NCI-H1436 (cell line): ENCODE data around the gene SORBS1.

ENCODE experiments used
- DNase-seq: peaks from one replicate; lab custom pipeline; 2025; lab: John Stamatoyannopoulos, UW

SORBS1 gene

DNA sequence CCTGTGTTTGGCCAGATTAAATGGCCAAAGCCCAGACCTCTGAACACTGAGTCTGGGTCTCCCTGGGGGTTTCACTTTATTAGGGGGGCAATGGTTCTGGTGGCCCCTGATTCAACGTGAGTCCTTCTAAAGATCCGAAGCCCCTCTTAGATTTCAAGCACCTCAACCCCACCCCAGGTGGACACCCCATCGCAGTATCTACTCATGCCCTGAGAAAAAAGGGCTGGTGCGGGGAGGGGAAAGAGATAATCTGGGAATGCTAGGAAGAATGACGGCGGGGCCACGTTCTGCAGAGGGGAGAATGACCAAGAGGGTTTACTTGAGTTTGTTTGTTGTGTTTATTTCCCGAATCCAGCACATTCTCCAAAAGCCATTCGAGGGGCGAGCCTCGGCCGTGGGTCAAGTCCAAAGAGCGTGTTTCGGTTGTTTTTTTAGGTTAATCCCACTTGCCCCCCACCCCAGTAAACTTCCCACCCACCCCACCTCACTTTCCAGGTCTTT lies 271.2 kb downstream of the SORBS1 start:
- DNase-seq = no peak

DNA sequence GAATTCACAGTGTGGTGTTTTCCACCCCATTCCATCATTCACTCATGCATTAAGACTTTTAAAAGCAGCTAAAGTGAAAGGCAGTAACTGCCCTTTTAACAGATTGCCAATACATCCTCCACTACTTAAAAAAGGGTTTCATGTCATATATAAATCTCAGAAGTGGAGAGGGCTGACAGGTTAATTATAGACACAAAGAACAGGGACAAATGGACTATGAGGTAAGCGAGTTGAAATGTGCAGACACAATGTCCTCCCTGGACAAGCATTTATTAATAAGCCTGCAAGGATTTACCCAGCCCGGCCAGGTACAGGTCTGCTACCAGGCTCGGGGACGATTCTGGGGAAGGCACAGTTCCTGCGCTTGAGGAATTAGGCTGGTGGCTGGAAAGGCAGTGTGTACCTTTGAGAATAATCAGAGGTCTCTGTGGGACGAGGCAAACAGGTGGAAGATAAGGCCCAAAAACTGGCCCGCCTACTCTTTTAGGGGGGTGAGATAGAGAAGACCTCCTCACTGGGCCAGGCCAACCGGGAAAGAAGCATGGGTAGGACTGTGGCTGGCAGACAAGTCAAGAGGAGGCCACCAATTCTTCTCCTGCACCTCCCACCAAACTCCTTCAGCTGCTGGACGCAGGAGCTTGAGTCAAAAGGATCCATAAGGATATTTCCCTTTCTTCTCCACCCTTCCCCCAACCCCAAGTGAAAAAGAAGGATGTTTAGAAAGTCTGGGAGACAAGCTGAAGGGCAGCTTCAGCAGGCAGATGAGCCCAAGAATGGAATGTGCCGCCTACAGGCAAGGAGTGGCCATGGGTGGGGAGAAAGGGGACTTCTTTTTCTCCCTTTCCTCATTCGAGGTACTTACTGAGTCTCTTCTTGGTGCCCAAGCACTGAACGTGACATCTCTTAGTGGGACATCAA lies 271.9 kb downstream of the SORBS1 start:
- DNase-seq = no peak

DNA sequence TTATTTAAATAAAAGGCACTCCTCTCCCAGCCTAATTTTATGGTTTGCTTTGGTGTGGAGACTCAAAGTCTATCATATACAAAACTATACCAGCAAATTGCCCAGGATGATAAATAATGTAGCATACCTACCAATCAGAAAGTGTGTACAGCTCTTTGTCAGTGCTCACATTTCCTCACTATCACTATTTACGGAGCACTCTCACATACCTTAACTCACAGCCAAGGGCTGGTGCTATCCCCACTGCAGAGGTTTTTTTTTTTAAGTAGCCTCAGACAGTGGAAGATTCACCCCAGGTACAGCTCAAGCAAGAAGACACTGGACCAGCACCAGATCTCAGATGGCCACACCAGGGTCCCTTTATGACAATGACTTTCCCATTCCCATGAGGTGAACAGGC lies 272.9 kb downstream of the SORBS1 start:
- DNase-seq = no peak

DNA sequence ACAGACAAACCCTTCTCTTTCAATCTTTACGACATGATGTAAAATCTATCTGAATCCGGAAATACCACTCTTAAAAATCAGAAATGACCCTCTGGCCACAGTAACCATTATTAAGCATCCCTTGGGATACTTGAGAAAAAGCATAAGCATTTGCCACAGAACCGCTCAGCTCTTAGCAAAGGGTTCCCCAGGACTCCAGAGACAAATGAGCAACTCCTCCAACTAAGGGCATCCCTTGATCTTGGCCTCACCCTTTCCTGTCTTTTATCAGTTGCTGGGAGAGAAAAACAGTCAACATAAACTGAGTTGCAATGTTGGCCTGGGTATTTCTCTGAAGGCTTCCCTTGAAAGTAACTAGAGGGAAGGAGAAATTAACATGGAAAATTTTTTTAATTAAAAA lies 273.9 kb downstream of the SORBS1 start:
- no peak for DNase-seq

DNA sequence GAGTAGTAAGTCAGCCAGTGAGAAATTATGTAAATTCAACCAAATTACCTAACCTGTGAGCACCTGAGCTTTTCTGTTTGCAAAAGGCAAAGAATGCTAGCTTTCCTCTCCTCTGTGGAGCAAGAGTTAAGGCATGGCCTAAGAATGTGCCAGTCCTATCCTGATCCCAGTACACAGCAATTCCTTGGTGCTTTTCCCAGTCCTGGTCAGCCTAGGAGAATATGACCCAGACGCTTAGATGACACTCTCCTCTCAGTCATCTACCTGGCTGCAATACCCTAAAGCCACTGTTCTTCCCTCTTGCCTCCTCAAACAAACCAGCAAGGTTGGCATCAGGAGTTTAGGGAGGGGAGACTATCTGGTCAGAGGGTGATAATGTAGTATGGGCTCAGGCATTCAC lies 274.5 kb downstream of the SORBS1 start:
- DNase-seq = no peak

DNA sequence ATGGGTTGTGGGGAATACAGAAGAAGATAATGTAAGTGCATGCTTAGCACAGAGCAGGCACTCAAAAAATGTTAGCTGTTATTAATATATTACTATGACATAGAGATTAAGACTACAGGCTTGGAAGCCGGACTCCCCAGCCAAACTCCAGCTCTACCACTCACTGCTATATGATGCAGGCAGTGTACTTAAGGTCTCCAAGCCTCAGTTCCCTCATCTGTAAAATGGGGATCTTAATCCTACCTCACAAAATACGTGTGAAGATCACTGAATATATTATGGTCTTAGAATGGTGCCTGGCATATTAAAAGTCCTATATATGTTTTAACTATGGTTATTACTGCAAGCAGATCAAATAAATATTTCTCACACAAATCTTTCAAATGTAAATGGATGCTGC lies 275.6 kb downstream of the SORBS1 start:
- no peak for DNase-seq

DNA sequence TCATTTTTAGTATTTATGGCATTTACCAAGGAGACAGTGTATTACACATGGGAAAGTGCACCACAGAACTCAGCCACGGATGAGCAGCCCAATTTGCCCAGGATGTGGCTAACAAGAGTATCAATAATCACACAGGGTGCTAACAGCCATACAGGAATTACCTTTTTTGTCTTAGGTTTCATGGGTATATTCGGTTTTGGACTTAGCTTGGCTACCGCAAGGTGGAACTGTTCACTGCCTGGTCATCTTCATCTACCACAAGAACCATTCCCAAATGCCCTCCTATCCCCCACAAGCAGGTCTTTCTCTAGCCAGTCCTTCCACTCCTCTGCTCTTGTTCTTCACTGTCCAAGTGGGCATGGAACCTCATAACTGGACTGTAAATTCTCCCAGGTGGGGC lies 276.4 kb downstream of the SORBS1 start:
- DNase-seq = no peak

DNA sequence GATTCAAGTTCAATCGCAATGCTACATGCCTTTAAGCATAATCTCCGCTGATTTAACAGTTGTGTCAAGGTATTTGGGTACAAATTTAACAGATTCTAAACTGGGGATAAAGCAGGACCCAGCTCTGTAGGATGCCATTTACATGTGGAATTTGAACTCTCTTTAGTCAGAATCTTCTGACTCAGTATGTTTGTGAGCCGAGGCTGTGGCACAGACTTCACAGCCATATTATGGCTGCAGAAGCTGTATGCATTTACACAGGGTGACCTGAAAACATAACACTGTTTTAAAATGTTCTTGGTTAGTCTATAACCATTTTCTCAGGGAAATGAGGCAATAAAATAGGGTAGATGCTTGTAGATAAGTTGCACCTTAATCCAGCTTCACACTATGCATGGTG lies 279.1 kb downstream of the SORBS1 start:
- no peak for DNase-seq

DNA sequence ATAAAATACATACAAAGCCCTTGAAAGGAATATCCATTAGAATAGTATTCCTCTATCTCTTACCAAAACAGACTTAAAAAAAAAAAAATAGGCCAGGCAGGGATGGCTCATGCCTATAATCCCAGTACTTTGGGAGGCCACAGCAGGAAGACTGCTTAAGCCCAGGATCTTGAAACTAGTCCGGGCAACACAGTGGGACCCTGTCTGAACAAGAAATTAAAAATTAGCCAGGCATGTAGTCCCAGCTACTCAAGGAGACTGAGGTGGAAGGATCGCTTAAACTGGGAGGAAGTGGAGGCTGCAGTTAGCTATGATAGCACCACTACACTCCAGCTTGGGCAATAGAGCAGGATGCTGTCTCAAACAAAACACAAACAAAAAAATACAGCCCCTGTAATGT lies 280.0 kb downstream of the SORBS1 start:
- no peak for DNase-seq

DNA sequence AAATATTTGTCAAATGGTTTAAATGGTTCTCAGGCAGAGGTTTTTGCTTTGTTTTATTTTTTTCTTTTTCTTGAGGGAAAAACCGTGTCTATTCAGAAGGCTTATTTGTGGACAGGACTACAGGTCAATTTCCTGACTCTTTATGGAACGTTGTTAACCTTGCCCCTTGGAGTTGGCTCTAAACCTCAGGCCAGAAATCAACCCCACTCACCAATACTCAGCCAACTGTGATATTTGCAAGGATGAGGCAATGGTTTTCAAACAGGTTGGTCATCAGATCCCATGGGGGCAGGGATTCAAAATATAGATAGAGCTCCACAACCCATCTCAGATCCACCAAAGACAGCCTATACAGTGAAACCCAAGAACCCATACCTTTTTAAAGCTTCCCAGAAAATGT lies 280.5 kb downstream of the SORBS1 start:
- no peak for DNase-seq

DNA sequence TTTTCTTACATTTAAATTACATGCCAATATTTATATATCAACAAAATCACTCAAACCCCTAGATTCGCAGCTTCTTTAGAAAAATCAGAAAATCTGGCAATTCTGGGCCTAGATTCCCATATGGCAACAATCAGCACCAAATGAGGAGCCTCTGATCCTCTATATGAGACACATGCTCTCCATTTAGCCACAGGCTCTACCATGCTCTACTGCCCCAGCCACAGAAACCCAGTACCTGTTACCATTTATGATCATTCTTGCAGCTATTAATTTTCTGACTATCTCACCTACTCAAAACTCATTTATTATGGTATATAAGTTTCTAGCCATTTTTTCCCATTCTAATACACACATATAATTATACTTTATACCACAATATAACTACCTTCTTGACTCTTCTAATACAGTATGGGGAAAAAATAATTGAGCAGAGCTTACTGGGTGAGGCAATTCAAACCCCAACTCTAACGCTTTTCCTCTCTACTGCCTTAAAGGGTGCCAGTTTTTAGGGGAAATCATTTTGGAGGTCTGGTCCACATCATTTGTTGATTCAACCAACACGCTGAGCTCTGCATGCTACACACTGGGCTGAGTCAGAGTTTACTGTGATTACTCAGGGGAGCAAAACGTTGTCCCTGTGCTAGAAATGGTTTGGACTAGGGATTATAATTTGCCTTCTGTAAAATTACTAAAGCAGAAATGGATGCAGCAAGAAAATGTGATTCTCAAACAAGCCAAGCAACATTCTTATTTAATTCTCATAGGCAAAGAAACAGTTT lies 281.9 kb downstream of the SORBS1 start:
- DNase-seq = no peak

DNA sequence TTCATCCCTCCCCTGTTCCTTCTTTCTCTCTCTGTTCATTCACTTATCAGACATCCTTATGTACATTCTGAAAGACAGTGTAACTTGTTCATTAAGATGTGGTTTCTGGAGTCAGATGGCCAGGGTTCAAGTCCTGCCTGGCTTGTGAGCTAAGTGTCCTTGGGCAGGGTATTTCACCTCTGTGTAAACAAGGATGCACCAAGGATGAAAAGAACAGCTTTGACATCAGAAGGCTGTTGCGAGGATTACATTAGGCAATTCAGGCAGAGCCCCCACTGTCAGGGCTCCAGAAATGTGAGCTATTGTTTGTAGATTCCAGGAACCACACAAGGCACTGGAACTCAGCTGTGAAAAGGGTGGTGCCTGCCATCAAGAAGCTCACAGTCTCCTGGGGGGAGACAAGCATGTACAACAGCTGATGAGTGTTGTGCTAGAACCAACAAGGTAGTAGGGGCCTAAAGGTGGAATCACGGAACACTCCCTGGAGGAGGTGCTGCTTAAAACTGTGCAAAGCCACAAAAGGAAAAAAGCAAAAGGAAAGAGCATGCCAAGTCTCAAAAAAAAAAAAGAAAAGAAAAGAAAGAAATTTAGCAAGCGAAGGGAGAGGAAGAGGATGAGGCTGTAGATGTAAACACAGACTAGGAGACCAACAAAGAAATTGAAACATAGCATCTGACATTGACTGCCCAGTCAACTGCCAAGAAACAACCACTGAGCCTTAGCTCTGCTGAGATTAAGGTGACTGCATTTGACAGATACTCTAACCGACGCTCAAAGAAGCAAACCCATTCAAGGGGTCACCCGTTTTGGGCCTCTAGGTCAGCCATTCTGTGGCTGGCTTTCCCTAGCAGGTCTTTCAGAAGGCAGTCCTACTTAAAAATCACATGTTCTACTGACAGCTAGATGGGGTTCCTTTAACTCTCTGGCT lies 282.8 kb downstream of the SORBS1 start:
- no peak for DNase-seq

DNA sequence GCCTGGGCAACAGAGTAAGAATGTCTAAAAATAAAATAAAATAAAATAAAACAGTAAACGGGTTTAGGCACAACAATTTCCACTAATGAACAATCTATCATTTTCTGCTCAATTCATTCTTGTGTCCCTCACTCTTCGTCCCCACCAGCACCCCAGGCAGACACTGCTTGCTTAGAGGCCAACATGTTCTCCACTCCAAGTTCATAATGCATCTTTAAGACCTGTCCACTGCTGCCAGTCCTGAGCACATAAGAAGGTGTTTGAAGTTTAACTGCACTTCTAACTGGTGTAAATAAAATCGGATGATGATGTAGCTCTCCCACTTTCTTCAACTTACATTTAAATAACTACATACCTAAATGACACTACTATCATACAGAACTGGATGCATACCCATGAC lies 283.6 kb downstream of the SORBS1 start:
- DNase-seq = no peak

DNA sequence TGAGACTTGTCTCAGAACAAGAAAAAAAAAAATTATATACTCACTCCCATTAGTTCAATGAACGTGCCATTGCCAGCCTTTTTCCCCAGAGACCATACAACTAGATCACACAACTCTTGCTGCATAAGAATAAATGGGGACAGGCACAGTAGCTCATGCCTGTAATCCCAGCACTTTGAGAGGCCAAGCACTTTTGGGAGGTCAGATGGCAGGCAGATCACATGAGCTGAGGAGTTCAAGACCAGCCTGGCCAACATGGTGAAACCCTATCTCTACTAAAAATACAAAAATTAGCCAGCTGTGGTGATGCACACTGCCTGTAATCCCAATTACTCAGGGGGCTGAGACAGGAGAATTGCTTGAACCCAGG lies 284.0 kb downstream of the SORBS1 start:
- DNase-seq = no peak

DNA sequence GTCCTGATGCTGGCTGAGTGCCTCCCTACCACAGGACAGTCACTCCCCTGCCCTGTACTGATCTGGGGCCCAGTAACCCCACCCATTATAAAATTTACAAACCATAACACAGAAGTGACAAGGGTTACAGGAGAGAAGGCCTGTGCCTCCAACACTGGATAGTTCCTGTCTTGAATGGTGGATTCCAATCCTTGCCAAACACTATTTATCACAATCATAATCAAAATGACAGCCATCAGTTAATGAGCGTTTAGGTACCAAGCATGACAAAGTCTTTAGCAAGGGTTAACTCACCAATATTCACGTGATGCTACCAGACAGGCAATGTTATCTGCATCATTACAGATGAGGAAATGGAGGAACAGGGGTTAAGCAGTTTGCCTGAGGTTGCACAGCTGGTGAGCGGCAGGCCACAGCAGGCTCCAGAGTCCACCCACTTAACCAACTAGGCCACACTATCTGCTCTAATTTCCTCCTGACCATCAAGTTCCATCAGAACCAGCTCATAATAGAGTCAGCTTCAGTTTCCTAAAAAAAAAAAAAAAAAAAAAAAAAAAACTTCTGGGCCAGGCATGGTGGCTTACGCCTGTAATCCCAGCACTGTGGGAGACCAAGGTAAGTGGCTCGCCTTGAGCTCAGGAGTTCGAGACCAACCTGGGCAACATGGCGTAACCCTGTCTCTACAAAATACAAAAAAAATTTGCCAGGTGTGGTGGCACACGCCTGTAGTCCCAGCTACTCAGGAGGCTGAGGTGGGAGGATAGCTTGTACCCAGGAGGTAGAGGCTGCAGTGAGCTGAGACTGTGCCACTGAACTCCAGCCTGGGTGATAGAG lies 284.6 kb downstream of the SORBS1 start:
- DNase-seq = no peak

DNA sequence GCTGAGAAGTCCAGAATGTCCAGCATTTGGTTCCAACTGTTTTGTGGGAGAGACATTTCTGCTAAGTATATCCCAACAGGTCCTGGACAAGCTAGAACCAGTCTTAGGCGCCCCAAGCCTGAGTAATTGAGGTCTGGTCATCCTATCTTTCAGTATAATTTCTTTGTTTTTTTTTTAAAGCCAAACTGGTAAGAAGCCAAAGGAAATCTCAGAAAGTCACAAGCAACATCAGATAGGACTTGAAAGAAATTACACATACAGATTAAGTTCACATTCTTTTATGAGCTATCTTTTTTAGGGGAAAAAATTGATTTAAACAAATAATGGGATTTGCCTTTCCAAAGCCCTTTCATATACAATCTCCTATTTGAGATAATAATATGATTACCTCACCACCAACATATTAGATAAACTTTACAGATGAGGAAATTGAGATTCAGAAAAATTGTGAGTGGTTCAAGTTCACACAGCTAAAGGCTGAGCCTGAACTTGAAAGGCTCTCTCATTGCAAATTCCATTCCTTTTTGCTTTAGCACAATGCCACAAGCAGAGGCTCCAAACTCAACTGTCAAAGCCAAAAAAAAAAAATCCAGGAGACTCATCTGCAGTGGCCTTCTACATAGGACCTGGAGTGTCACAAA lies 285.3 kb downstream of the SORBS1 start:
- DNase-seq = no peak

DNA sequence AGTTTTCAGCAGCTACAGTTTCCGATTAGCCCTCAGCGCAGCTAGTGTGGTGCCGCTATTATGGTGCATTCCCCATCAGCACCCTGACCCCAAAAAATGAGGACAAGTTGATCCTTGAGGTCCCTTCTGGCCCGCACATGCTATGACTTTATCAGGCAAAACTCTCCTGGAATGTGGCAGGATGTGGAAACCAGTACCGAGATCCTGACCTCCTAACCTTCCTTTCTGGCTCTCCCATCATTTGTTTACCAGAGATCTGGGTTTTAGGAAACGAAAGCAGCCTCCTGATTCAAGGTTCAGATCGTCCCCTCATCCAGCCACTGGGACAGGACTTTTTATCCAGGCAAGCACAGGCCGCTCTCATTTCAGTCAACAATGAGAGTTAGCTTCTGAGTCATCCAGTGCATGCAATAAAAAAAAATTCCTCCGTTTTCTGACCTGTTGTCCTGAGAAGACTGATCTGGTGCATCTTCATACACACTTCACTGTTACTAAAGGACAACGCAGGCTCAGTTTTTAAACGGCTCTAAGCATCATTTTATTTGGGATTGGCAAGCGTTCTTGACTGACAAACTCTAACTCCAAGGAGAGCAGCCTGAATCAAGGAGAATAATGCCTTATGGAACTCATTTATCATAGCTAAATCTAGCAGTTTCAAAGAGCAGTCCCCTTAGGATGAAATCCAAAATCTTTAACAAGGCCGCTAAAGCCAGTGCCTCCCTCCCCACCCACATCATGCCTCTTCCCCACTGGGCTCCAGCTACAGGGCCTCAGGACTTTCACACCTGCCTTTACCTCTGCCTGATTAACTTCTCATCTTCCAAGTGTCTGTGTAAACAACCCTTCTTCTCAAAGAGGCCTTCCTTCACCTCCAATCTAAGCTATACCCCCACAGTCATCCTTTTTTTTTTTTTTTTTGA lies 287.5 kb downstream of the SORBS1 start:
- DNase-seq = no peak

DNA sequence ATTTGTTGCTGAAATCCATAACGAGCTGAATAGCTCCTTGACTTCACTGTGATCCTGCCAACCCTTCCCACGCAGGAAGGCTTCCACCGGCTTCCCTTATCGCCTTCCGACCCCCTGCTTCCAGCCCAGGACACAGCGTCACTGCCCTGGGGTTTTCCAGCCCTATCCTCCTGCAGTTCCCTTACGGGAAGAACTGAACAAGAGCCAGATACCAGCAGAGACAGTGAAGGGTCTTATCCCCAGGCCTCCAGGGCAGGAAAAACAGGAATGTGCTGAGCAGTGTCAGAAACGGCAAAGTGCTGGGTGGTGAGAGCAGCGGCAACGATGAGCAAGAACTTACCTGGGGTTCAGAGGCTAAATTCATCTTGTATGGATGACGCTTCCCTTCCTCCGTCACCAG lies 292.7 kb downstream of the SORBS1 start:
- no peak for DNase-seq

DNA sequence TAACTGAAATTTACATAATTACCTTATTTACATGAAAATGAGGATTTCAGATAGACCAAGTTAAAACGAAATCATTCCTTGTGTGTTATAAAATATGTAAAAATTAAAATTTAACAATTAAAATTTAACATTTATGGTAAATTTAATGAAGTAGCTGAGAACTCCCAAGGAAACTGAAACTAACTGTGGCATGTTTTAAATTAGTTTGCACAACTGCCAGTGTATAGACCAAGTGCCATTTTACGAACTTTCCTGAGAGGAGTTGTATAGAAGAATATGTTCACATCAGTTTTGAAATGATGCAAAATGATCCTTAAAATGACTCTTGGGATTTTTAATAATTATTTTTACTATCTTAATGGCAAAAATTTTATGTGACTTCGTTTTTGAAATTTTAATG lies 293.9 kb downstream of the SORBS1 start:
- DNase-seq = no peak

DNA sequence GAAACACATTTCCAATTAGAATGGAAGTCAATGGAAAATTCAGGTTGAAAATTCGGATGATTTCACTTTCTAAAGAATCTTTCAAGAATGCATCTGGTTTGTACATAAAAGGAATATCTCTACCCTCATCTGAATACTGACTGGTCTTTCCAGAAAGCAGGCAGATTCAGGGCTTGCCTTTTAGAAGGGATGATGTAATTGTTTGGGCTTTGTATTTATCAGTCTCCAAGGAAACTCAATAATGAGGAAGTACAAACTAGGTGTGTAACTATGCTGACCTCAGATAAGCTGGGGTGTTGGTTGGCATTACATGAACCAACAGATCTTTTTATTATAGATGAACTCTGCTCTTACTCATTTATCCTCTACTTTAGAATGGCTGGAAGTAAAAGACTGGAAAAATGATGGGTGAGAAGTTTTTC lies 294.5 kb downstream of the SORBS1 start:
- no peak for DNase-seq
